Breast epithelium (tissue), 4 donors: ENCODE measurements around the gene MC5R. TPM values are rescaled to one million over a fixed set of nuclear protein-coding genes. Genes with fewer than 3 reads are reported as not detected.

ENCODE experiments used
- DNase-seq, 2 donors: peaks; one replicate each; pipeline ENCODE4 v3.0.0-alpha.2; 2019; ENCODE audit warnings: low spot score in 2 of 2
- H3K27ac ChIP-seq, 2 donors: fragments of 200-600 bp; sonication (generic) in 1 of 2; one replicate each; pipeline ENCODE4 v1.5.1; 2016 to 2019; ENCODE audit warnings: mild to moderate bottlenecking in 1 of 2
- H3K27me3 ChIP-seq, 2 donors: fragments of 200-600 bp; sonication (generic) in 1 of 2; one replicate each; pipeline versions ENCODE4 v1.5.1 to v1.6.0; 2017 to 2019; ENCODE audit warnings: control low read depth in 1 of 2, mild to moderate bottlenecking in 1 of 2
- H3K36me3 ChIP-seq: fragments of 200-600 bp; one replicate; pipeline ENCODE4 v1.5.1; 2019
- H3K4me1 ChIP-seq, 2 donors: fragments of 200-600 bp; sonication (generic); one replicate each; pipeline ENCODE4 v1.5.1; 2016 to 2019; ENCODE audit warnings: control low read depth in 1 of 2
- H3K4me3 ChIP-seq, 3 donors: fragments of 200-600 bp; sonication (generic); 1 replicate in 2 of 3; 2 replicates in 1 of 3; pipeline ENCODE4 v1.5.1; 2016 to 2019; ENCODE audit warnings: mild to moderate bottlenecking in 3 of 3, moderate library complexity in 2 of 3
- H3K9me3 ChIP-seq, 2 donors: fragments of 200-600 bp; sonication (generic) in 1 of 2; one replicate each; pipeline ENCODE4 v1.5.1; 2016 to 2019; ENCODE audit warnings: control low read depth in 1 of 2
- POLR2A ChIP-seq: fragments of 450-650 bp; IDR thresholded peaks from one replicate; pipeline ENCODE4 v1.6.1; 2016; ENCODE audit warnings: antibody characterized with exemption, mild to moderate bottlenecking, moderate library complexity
- POLR2AphosphoS5 ChIP-seq, 3 donors: sonication (generic); formaldehyde crosslinking; IDR thresholded peaks; one replicate each; pipeline ENCODE4 v1.6.1; 2017; ENCODE audit warnings: antibody characterized with exemption in 3 of 3
- intact Hi-C: fragments of 100-400 bp; cut with DNase I; formaldehyde crosslinking; loops from one replicate; pipeline ENCODE4 v1.15.1; 2023; ENCODE audit warnings: low total_unique reads
- total RNA-seq, 3 donors: library from RNA; depleted of rRNA; stranded (reverse); fragments of >200 nt; gene quantifications; one replicate each; pipeline ENCODE4 v1.1.0, GENCODE V29; 2016
- TF ChIP-seq, protein P1 (sequence below), 3 donors: fragments of 450-650 bp; IDR thresholded peaks; one replicate each; pipeline ENCODE4 v1.5.1; 2016 to 2017; ENCODE audit warnings: antibody characterized with exemption in 3 of 3, mild to moderate bottlenecking in 3 of 3, moderate library complexity in 3 of 3

The MC5R gene
- total RNA-seq: not detected

DNA sequence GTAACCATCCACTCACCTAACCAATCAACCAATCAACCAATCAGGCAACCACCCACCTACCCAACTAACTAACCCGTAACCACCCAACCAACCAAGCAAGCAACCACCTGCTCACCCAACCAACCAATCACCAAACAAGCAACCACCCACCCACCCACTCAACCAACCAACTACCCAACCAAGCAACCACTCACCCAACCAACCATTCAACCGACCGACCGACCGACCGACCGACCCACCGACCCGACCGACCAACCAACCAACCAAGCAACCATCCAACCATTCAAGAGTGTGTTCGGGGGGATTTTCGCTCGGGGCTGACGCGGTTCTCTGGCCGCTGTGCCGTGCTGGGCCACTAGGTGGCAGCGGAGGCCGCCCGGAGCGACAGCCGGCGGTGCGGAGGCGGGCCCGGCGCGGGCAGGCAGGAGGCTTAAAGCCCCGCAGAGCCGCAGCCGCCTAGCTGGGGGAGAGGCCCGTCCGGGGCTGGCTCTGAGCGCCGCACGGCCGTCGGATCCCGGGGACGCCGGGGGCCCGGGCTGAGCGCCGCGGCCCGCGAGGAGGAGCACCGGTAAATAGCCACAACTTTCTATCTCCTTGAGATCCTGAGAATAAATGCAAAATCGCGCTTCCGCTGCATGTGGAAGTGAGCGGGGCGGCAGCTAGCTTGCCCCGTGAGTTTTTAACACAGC, at the start of gene MC5R:
MC5R (plus strand) TSS at position 443 of the 689 bp plus-strand sequence. CDS start 1,617 bp downstream, outside the sequence.
- Histone ChIP-seq H3K4me3 (peak within 1 kb of the TSS; percentile 36 to 69 (median 49)), H3K27me3 (peaks cover 0 to 45% of the 10 kb centered on the region in 2 donors), H3K4me1 (no peaks in the 10 kb centered on the region), H3K36me3 (no peaks in the 10 kb centered on the region), H3K9me3 (no peaks in the 10 kb centered on the region), H3K27ac (no peak within 1 kb of the TSS)
- DNase-seq: peak in 1 of 2 donors; percentile 22
- intact Hi-C loops: no loop called here
- no peak for TF ChIP-seq POLR2A
- no peak for TF ChIP-seq POLR2AphosphoS5 (IDR thresholded peaks at IDR 0.05)
- TF ChIP-seq, protein P1, sequence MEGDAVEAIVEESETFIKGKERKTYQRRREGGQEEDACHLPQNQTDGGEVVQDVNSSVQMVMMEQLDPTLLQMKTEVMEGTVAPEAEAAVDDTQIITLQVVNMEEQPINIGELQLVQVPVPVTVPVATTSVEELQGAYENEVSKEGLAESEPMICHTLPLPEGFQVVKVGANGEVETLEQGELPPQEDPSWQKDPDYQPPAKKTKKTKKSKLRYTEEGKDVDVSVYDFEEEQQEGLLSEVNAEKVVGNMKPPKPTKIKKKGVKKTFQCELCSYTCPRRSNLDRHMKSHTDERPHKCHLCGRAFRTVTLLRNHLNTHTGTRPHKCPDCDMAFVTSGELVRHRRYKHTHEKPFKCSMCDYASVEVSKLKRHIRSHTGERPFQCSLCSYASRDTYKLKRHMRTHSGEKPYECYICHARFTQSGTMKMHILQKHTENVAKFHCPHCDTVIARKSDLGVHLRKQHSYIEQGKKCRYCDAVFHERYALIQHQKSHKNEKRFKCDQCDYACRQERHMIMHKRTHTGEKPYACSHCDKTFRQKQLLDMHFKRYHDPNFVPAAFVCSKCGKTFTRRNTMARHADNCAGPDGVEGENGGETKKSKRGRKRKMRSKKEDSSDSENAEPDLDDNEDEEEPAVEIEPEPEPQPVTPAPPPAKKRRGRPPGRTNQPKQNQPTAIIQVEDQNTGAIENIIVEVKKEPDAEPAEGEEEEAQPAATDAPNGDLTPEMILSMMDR (IDR thresholded peaks at IDR 0.05): peak; percentile 67 to 89 (median 77)

DNA sequence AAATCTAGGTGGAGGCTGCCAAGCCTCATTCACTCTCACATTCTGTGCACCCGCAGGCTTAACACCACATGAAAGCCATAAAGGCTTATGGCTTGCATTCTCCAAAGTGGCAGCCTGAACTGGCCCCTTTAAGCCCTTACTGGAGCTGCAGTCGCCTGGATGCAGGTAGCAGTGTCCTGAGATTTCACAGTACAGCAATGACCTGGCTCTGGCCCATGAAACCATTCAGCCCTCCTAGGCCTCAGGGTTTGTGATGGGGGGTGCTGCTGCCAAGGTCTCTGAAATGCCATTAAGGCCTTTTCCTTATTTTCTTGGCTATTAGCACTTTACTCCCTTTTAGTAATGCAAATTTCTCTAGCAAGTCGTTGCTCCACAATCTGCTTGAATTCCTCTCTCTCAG, 48.9 kb upstream of the MC5R start:
- TF ChIP-seq, protein P1 (IDR thresholded peaks at IDR 0.05): no peak
- TF ChIP-seq POLR2AphosphoS5 (IDR thresholded peaks at IDR 0.05): no peak

DNA sequence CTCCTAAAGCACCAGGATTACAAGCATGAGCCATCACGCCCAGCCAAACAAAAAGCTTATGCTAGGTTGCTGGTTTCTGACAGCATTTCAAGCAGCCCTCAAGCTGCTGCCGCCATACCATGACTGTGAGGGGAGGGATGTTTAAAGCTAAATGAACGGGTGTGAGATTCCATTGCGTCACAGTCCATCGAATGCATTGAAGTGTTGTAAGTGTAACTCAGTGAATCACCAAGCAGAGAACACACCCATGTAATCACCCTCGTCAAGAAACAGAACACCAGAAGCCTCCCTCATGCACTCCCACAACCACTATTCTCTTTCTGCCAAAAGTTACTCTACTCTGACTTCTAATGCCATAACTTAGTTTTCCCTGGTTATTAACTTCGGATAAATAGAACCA, 32.8 kb upstream of the MC5R start:
- TF ChIP-seq POLR2A: no peak
- TF ChIP-seq, protein P1 (IDR thresholded peaks at IDR 0.05): no peak
- TF ChIP-seq POLR2AphosphoS5 (IDR thresholded peaks at IDR 0.05): no peak
- no peak for DNase-seq
- Histone ChIP-seq H3K4me1 (no peaks in the 10 kb centered on the region), H3K9me3 (peaks cover 0 to 10% of the 10 kb centered on the region in 2 donors), H3K27me3 (no peaks in the 10 kb centered on the region), H3K27ac (no peak overlapping the region), H3K4me3 (no peak overlapping the region), H3K36me3 (no peaks in the 10 kb centered on the region)
- intact Hi-C loops: no loop called here

More for the DNA sequence above, 48.9 kb upstream of the MC5R start:
- Histone ChIP-seq H3K4me1 (no peaks in the 10 kb centered on the region), H3K9me3 (peaks cover 0 to 18% of the 10 kb centered on the region in 2 donors), H3K27ac (no peak overlapping the region), H3K36me3 (no peaks in the 10 kb centered on the region), H3K27me3 (no peaks in the 10 kb centered on the region), H3K4me3 (no peak overlapping the region)
- DNase-seq: no peak
- intact Hi-C loops: no loop called here

DNA sequence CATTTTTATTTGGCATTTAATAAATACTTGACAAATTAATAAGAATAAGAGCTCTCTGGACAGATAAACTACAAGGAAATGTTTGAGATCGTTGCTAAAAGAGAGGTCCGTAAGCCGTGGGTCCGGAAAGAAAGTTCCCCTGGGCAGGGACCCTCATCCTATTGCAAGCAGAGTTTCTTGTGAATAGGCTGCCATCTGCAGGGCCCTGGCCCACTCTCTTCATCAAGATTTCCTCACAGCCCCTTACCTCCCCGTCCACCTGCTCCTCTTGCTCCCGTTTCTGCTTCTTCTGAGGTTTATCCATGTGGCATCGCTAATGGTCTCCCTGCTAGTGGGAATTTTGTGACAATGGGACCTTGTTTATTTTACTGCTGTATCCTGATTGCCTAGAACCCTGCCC, 30.1 kb upstream of the MC5R start:
- Histone ChIP-seq H3K4me1 (no peaks in the 10 kb centered on the region), H3K36me3 (no peaks in the 10 kb centered on the region), H3K27me3 (no peaks in the 10 kb centered on the region), H3K27ac (no peak overlapping the region), H3K9me3 (no peaks in the 10 kb centered on the region), H3K4me3 (no peak overlapping the region)
- no peak for TF ChIP-seq POLR2A
- TF ChIP-seq POLR2AphosphoS5 (IDR thresholded peaks at IDR 0.05): no peak
- TF ChIP-seq, protein P1 (IDR thresholded peaks at IDR 0.05): no peak
- intact Hi-C loops: no loop called here
- no peak for DNase-seq

DNA sequence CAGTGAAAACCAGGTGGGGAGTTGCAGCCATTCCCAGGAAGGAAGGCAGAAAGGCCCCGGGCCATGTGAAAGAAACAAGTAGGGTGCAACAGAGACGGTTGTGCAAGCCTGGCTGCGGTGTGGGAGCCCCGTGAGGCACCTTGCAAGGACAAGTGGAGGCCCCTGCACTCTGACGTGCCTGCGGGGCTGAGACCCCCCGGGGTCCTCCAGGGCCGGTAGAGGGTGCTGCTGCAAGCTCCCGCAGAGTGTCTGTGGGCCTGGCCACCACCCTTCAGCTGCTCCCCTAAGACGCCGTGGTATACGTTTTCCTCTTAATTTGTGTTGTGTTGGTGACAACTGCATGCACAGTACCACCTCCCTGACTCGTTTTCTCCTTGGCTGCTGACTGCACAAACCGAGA, 27.4 kb upstream of the MC5R start:
- H3K4me3 ChIP-seq: no peak overlapping the region
- H3K36me3 ChIP-seq: no peaks in the 10 kb centered on the region
- H3K4me1 ChIP-seq: no peaks in the 10 kb centered on the region
- TF ChIP-seq POLR2A: no peak
- TF ChIP-seq, protein P1 (IDR thresholded peaks at IDR 0.05): no peak
- no peak for TF ChIP-seq POLR2AphosphoS5 (IDR thresholded peaks at IDR 0.05)
- H3K27me3 ChIP-seq: peaks cover 0 to 2% of the 10 kb centered on the region in 2 donors
- intact Hi-C loops: no loop called here
- no peaks in the 10 kb centered on the region for H3K9me3 ChIP-seq
- DNase-seq: no peak
- no peak overlapping the region for H3K27ac ChIP-seq
